Right atrium auricular region (tissue), 2 donors: Measurements from ENCODE around the gene TRIOBP. TPM values are rescaled to one million over a fixed set of nuclear protein-coding genes. Genes with fewer than 3 reads are reported as not detected.

Experiments used
- DNase-seq: peaks from one replicate; pipeline ENCODE4 v3.0.0-alpha.2; 2019; ENCODE audit warnings: low spot score
- H3K27ac ChIP-seq, 2 donors: fragments of 200-600 bp; sonication (generic); 1 replicate in 1 of 2; 2 replicates in 1 of 2; pipeline ENCODE4 v1.5.1; 2016 to 2019
- H3K27me3 ChIP-seq, 2 donors: fragments of 200-600 bp; sonication (generic); one replicate each; pipeline versions ENCODE4 v1.5.1 to v1.6.0; 2017 to 2019
- H3K36me3 ChIP-seq: fragments of 200-600 bp; sonication (generic); one replicate; pipeline ENCODE4 v1.5.1; 2016
- H3K4me1 ChIP-seq, 2 donors: fragments of 200-600 bp; sonication (generic); one replicate each; pipeline versions ENCODE4 v1.5.1 to v1.6.0; 2017 to 2019
- H3K4me3 ChIP-seq, 2 donors: fragments of 200-600 bp; sonication (generic); 1 replicate in 1 of 2; 2 replicates in 1 of 2; pipeline ENCODE4 v1.5.1; 2017 to 2019; ENCODE audit warnings: mild to moderate bottlenecking in 1 of 2, moderate library complexity in 1 of 2
- H3K9me3 ChIP-seq, 2 donors: fragments of 200-600 bp; sonication (generic); one replicate each; pipeline ENCODE4 v1.5.1; 2019
- total RNA-seq, 2 donors: library from RNA; depleted of rRNA; stranded (reverse); fragments of >200 nt; gene quantifications; one replicate each; pipeline ENCODE4 v1.1.0, GENCODE V29; 2016
- TF ChIP-seq, protein P1 (sequence below), 2 donors: fragments of 200-600 bp; sonication (generic); IDR thresholded peaks; one replicate each; pipeline ENCODE4 v1.5.1; 2019; ENCODE audit warnings: antibody characterized with exemption in 2 of 2

Gene TRIOBP
- total RNA-seq, 2 donors from 2014 or later = 108 to 118 TPM

DNA sequence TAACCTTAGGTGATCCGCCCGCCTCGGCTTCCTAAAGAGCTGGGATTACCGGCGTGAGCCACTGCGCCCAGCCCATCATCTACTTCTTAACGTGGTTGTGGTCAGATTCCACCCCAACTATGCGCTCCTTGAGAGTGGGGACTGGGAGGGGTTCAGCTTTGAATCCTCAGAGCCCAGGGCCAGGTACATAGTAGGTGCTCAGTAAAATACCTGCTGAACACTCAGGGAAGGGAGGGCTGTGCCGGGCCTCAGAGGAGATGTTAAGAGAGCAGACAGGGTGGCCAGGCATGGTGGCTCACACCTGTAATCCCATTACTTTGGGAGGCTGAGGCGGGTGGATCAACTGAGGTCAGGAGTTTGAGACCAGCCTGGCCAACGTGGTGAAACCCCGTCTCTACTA lies 22.6 kb upstream of the TRIOBP start:
- no peak for DNase-seq
- Histone ChIP-seq H3K27ac (peak overlapping the region; percentile 93 to 94), H3K27me3 (no peaks in the 10 kb centered on the region), H3K4me1 (peaks cover 0 to 47% of the 10 kb centered on the region in 2 donors), H3K36me3 (peaks cover 13% of the 10 kb centered on the region), H3K9me3 (no peaks in the 10 kb centered on the region), H3K4me3 (no peak overlapping the region)
- TF ChIP-seq, protein P1, sequence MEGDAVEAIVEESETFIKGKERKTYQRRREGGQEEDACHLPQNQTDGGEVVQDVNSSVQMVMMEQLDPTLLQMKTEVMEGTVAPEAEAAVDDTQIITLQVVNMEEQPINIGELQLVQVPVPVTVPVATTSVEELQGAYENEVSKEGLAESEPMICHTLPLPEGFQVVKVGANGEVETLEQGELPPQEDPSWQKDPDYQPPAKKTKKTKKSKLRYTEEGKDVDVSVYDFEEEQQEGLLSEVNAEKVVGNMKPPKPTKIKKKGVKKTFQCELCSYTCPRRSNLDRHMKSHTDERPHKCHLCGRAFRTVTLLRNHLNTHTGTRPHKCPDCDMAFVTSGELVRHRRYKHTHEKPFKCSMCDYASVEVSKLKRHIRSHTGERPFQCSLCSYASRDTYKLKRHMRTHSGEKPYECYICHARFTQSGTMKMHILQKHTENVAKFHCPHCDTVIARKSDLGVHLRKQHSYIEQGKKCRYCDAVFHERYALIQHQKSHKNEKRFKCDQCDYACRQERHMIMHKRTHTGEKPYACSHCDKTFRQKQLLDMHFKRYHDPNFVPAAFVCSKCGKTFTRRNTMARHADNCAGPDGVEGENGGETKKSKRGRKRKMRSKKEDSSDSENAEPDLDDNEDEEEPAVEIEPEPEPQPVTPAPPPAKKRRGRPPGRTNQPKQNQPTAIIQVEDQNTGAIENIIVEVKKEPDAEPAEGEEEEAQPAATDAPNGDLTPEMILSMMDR (IDR thresholded peaks at IDR 0.05) = no peak

DNA sequence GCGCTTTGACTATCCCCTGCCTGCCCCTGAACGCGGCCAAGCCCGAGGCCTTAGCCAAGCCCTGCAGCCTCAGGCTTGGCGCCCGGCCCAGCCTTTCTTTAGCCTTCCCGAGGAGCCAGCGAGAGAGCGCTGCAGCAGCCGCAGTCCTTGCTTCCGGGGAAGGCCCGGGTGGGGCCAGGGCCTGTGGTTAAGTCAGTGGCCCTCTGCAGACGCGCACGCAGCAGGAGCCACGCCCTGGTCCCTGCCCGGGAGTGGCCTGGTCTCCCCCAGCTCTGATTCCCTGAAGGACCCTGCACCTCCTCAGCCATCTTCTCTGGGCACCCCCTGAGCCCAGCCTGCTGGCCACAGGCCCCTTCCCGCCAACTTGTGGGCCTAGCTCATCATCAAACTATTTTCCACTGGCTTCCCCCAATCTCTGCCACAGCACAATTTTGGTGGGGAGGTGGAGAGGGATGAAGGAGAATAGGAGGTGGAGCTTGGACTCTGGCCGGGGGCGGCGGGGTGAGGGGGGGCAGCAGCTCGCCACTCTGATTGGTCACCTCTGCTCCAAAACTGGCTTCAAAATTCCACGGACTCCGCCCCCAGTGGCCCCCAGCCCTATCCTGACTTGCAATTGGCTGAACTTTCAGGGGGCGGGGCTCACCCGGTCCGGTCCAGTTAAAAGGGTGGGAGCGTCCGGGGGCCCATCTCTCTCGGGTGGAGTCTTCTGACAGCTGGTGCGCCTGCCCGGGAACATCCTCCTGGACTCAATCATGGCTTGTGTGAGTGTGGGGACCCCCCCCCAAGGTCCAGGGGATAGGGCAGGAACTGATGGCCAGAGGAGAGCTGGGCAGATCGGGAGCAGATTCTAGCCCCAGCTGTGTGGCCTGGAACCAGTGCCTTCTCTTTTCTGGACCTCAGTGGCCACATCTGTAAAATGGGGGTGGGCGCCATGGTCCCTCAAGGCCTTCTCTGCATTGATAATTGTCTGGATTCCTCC lies 21.6 kb upstream of the TRIOBP start, which contains the start of gene LGALS1:
Gene LGALS1 (plus strand): TSS at position 686 of the 979 bp plus-strand sequence. CDS start 67 bp downstream, at position 753.
- H3K4me1 ChIP-seq = peaks cover 0 to 47% of the 10 kb centered on the region in 2 donors
- TF ChIP-seq, protein P1 (IDR thresholded peaks at IDR 0.05) = peak in 1 of 2 donors; percentile 60

DNA sequence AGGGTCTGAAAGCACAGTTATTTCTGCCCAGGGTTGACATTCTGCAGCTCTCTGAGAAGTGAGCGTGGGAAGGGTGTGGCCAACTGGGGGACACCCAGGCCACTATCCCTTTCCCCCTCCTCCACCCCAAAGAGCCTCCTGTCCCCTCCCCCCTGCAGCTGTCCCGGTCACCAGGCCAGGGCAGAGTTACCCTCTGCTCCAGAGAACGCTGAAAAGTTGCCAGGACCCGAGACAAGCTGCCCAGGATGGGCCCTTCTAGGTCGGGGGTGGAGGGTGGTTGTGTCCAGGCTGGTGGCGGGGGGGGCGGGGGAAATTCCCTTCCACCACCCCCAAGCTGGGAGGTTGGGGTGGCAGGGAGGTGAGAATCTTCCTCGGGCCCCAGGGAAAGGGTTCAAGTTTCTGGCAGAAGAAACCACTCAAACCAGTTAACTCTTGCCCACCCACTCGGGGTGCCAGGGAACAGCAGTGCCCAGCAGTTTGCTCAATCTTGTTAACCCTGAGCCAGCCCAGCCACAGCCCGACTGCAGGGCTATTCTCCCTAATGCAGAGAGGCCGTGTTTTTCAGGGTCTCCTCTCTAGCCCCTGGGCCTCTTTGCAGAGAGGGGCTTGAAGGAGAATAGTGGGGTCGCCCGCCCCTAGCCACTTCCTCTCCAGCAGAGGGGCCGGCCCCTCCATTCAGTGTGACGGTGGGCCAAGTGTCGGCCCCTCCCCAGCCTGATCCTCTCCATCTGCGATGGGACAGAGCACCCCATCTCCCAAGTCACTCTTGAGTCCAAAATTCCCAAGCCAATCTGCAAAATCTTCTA lies 20.7 kb upstream of the TRIOBP start:
- peaks cover 21% of the 10 kb centered on the region for H3K36me3 ChIP-seq
- DNase-seq = no peak
- H3K27me3 ChIP-seq = no peaks in the 10 kb centered on the region
- TF ChIP-seq, protein P1 (IDR thresholded peaks at IDR 0.05) = no peak
- peaks cover 0 to 50% of the 10 kb centered on the region in 2 donors for H3K4me1 ChIP-seq
- peak overlapping the region; percentile 93 to 94 for H3K27ac ChIP-seq
- peak overlapping the region; percentile 47 to 67 for H3K4me3 ChIP-seq
- no peaks in the 10 kb centered on the region for H3K9me3 ChIP-seq

More for the DNA sequence above, 21.6 kb upstream of the TRIOBP start, which contains the start of gene LGALS1:
- DNase-seq = peak; percentile 98
- Histone ChIP-seq H3K4me3 (peak within 1 kb of the TSS; percentile 47 to 67), H3K27me3 (no peaks in the 10 kb centered on the region), H3K9me3 (no peaks in the 10 kb centered on the region), H3K36me3 (peaks cover 21% of the 10 kb centered on the region), H3K27ac (peak within 1 kb of the TSS; percentile 93 to 94)

DNA sequence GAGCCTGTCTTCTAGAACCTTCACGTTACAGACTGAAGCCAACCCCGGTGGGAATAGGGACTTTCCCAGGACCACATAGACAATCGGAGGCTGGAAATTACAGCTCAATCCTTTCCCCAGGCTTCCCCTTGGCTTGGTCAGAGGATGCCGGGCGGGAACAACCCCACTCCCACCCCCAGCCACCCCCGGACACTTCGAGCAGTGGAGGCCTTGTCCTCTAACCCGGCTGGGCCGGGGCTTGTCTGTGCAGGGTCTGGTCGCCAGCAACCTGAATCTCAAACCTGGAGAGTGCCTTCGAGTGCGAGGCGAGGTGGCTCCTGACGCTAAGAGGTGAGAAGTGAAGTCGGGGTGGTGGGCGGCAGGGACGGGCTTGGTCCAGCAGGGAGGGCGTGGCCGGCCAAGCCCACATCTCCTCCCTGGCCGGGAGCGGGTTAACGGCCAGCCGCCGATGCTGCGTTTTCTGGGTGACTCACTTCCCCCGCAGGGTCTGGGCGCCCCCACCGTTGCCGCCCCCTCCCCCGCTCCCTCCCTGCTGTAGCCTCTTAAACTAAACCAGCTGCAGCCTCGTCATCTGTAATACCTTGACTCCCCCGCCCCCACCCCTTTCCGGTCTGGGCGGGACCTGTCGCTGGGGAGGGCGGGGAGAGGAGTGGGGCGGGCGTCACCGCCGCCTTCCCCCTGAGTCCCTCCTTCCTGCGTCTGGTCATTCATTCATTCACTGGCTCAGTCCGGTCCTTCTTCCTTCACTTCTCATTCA lies 19.9 kb upstream of the TRIOBP start:
- Histone ChIP-seq H3K4me3 (peak overlapping the region; percentile 47 to 67), H3K36me3 (peaks cover 21% of the 10 kb centered on the region), H3K27ac (peak overlapping the region; percentile 93 to 94), H3K4me1 (peaks cover 0 to 57% of the 10 kb centered on the region in 2 donors), H3K27me3 (no peaks in the 10 kb centered on the region), H3K9me3 (no peaks in the 10 kb centered on the region)
- peak; percentile 92 for DNase-seq
- TF ChIP-seq, protein P1 (IDR thresholded peaks at IDR 0.05) = no peak

DNA sequence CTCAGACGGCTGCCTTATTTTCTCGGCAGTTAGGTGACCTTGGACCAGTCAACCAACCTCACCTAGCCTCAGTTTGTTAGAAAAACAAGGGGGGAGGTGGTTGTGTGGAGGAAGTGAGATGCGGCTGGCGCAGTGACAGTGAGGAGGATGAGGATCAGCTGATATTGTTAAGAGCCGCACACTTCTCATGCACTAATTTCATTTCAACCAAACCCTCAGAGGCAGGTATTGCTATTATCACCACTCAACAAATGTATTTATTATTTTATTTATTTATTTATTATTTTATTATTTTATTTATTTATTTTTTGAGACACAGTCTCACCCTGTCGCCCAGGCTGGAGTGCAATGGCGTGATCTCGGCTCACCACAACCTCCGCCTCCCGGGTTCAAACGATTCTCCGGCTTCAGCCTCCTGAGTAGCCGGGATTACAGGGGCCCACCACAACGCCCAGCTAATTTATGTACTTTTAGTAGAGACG lies 19.3 kb upstream of the TRIOBP start:
- no peak for DNase-seq
- no peaks in the 10 kb centered on the region for H3K9me3 ChIP-seq
- H3K4me1 ChIP-seq = peaks cover 0 to 57% of the 10 kb centered on the region in 2 donors
- H3K4me3 ChIP-seq = peak overlapping the region; percentile 47 to 67
- peaks cover 21% of the 10 kb centered on the region for H3K36me3 ChIP-seq
- TF ChIP-seq, protein P1 (IDR thresholded peaks at IDR 0.05) = no peak
- H3K27me3 ChIP-seq = no peaks in the 10 kb centered on the region
- H3K27ac ChIP-seq = peak overlapping the region; percentile 93 to 94
